Kidney (tissue), 14 donors: ENCODE data around the gene NACA2. TPM values are rescaled to one million over a fixed set of nuclear protein-coding genes. Genes with fewer than 3 reads are reported as not detected.

ENCODE experiments used
- DNase-seq, 5 donors: peaks; one replicate each; pipeline ENCODE4 v3.0.0-alpha.2; 2013 to 2020
- FAIRE-seq: peaks from 2 replicates; lab custom pipeline; 2012; peaks lifted over from hg19 to GRCh38; lab: Jason Lieb, UNC
- H3K27ac ChIP-seq, 2 donors: one replicate each; pipeline ENCODE4 v1.7.0; 2013; ENCODE audit warnings: low read depth in 2 of 2, low read length in 2 of 2, inconsistent platforms in 1 of 2
- H3K27me3 ChIP-seq: one replicate; pipeline ENCODE4 v1.7.1; 2013; ENCODE audit warnings: low read length, inconsistent platforms; ENCODE audit not compliant: control insufficient read depth, insufficient read depth
- H3K36me3 ChIP-seq, 3 donors: one replicate each; pipeline versions ENCODE4 v1.7.0 to v1.7.1; 2013; ENCODE audit warnings: low read length in 3 of 3, control low read depth in 1 of 3, inconsistent platforms in 1 of 3; ENCODE audit not compliant: insufficient read depth in 3 of 3, control insufficient read depth in 2 of 3
- H3K4me1 ChIP-seq, 3 donors: one replicate each; pipeline versions ENCODE4 v1.7.0 to v1.7.1; 2013; ENCODE audit warnings: low read length in 3 of 3, inconsistent platforms in 1 of 3, low read depth in 1 of 3; ENCODE audit not compliant: control insufficient read depth in 2 of 3, insufficient read depth in 2 of 3
- H3K4me3 ChIP-seq, 3 donors: one replicate each; pipeline versions ENCODE4 v1.7.0 to v1.8.1; 2013; ENCODE audit warnings: low read length in 3 of 3, control low read depth in 1 of 3, inconsistent platforms in 1 of 3
- H3K9ac ChIP-seq, 3 donors: one replicate each; pipeline versions ENCODE4 v1.7.0 to v1.7.1; 2013; ENCODE audit warnings: low read length in 3 of 3, control low read depth in 1 of 3, inconsistent platforms in 1 of 3
- H3K9me3 ChIP-seq, 3 donors: one replicate each; pipeline versions ENCODE4 v1.7.0 to v1.7.1; 2013; ENCODE audit warnings: low read length in 3 of 3, control low read depth in 1 of 3, inconsistent platforms in 1 of 3; ENCODE audit not compliant: control insufficient read depth in 2 of 3, insufficient read depth in 1 of 3
- CTCF ChIP-seq: IDR thresholded peaks from 3 replicates; pipeline ENCODE4 v1.5.1; 2012; ENCODE audit warnings: mild to moderate bottlenecking, moderate library complexity, borderline replicate concordance; ENCODE audit not compliant: insufficient read depth; ENCODE audit errors: extremely low read depth
- intact Hi-C: fragments of 100-400 bp; cut with DNase I; formaldehyde crosslinking; loops from one replicate; pipeline ENCODE4 v1.11.1; 2022
- polyA plus RNA-seq: library from polyadenylated mRNA; stranded (reverse); fragments of 350-450 nt; fragmentation: Illumina TruSeq; extraction: RNeasy Lipid Tissue Mini Kit (QIAGEN cat#74804); gene quantifications from one replicate; pipeline ENCODE4 v1.2.3, GENCODE V29; 2014; ENCODE audit warnings: low read depth, low replicate concordance; ENCODE audit not compliant: insufficient read depth
- total RNA-seq: library from RNA; stranded (reverse); fragmentation: NEBNext Ultra II Directional; extraction: Animal tissue kit (Norgen Biotek cat#: 25700); gene quantifications from one replicate; pipeline ENCODE4 v1.2.1, GENCODE V29; 2021
- donor health status: control.
- donor health status: control.
- donor health status: control.
- donor health status: control.
- donor health status: control.
- donor health status: DM: yes; HTN: yes; CAD: no.
- donor health status: Normal renal cell carcinoma (clear cell type).

Gene NACA2
- total and polyA plus RNA-seq, 2 donors from 2014 or later = not detected

- H3K4me1 ChIP-seq = no peaks in the 10 kb centered on the region
- H3K9ac ChIP-seq = no peak overlapping the region
- no peak for FAIRE-seq
- intact Hi-C loops = loop anchor here (10.0 kb wide), 1 partner anchor 121 kb away; no protein-coding TSS in a partner anchor
- no peak for TF ChIP-seq CTCF
- no peaks in the 10 kb centered on the region for H3K36me3 ChIP-seq
- DNase-seq = no peak
- H3K27ac ChIP-seq = no peak overlapping the region
- H3K27me3 ChIP-seq = no peaks in the 10 kb centered on the region
- H3K4me3 ChIP-seq = no peak overlapping the region
- H3K9me3 ChIP-seq = peaks cover 0 to 8% (median 0%) of the 10 kb centered on the region in 3 donors
These were observed 45.6 kb downstream of the NACA2 start for GRCh38 chr17:61545335-61545938.

GRCh38 chr17:61543786-61544415, 47.1 kb downstream of the NACA2 start:
- H3K4me1 ChIP-seq = no peaks in the 10 kb centered on the region
- H3K4me3 ChIP-seq = no peak overlapping the region
- peaks cover 0 to 8% (median 0%) of the 10 kb centered on the region in 3 donors for H3K9me3 ChIP-seq
- intact Hi-C loops = loop anchor here (10.0 kb wide), 1 partner anchor 119 kb away; no protein-coding TSS in a partner anchor
- no peak for DNase-seq
- no peaks in the 10 kb centered on the region for H3K36me3 ChIP-seq
- no peak for TF ChIP-seq CTCF
- no peak overlapping the region for H3K9ac ChIP-seq
- FAIRE-seq = no peak
- no peaks in the 10 kb centered on the region for H3K27me3 ChIP-seq
- H3K27ac ChIP-seq = no peak overlapping the region

GRCh38 chr17:61542027-61542426, 49.0 kb downstream of the NACA2 start:
- no peak for DNase-seq
- Histone ChIP-seq H3K27me3 (no peaks in the 10 kb centered on the region), H3K9ac (no peak overlapping the region), H3K4me1 (no peaks in the 10 kb centered on the region), H3K27ac (no peak overlapping the region), H3K9me3 (peaks cover 0 to 8% (median 0%) of the 10 kb centered on the region in 3 donors), H3K36me3 (no peaks in the 10 kb centered on the region), H3K4me3 (no peak overlapping the region)
- TF ChIP-seq CTCF = no peak
- FAIRE-seq = no peak
- intact Hi-C loops = loop anchor here (10.0 kb wide), 1 partner anchor 117 kb away; no protein-coding TSS in a partner anchor
